HEK293 (cell line): ENCODE results near the gene GPR107.

Experiments used
- CTCF ChIA-PET: fragments of 350-600 bp; formaldehyde crosslinking; extraction: SDS; loops from one replicate; lab custom pipeline; 2021; ENCODE audit warnings: antibody characterized with exemption; lab: Yijun Ruan, JAX
- POLR2A ChIA-PET: fragments of 300-600 bp; formaldehyde crosslinking; extraction: SDS; loops from one replicate; lab custom pipeline; 2020; ENCODE audit warnings: antibody characterized with exemption, inconsistent platforms; lab: Yijun Ruan, JAX
- H3K27ac ChIP-seq: fragments of 200-500 bp; sonication (Bioruptor generic); 2 replicates; pipeline ENCODE4 v1.5.1; 2014; ENCODE audit warnings: low read depth, low read length, control low read depth, inconsistent platforms; ENCODE audit errors: extremely low read depth
- H3K36me3 ChIP-seq, 2 experiments: fragments of 200-500 bp in 1 of 2; sonication (Bioruptor generic) in 1 of 2; 1 replicate in 1 of 2; 2 replicates in 1 of 2; pipeline ENCODE4 v1.5.1; 2014 to 2017; ENCODE audit warnings: inconsistent platforms in 2 of 2, low read length in 2 of 2; ENCODE audit not compliant: control insufficient read depth in 2 of 2, insufficient read depth in 1 of 2
- H3K4me1 ChIP-seq: fragments of 200-500 bp; sonication (Bioruptor generic); 2 replicates; pipeline ENCODE4 v1.5.1; 2014; ENCODE audit warnings: mild to moderate bottlenecking, low read length, inconsistent platforms; ENCODE audit not compliant: control insufficient read depth, insufficient read depth
- H3K4me3 ChIP-seq: 2 replicates; pipeline ENCODE4 v1.5.1; 2011; ENCODE audit warnings: low read depth, mild to moderate bottlenecking, control low read depth, low read length, moderate library complexity
- H3K9me3 ChIP-seq: fragments of 200-500 bp; sonication (Bioruptor generic); 2 replicates; pipeline ENCODE4 v1.5.1; 2014; ENCODE audit warnings: low read depth, low read length, inconsistent platforms; ENCODE audit not compliant: control insufficient read depth, insufficient read depth
- CTCF ChIP-seq: fragments of 450-650 bp; formaldehyde crosslinking; IDR thresholded peaks from 2 replicates; pipeline ENCODE4 v1.5.1; 2016; ENCODE audit warnings: missing biosample characterization, missing genetic modification characterization
- HIC1 ChIP-seq: fragments of 450-650 bp; formaldehyde crosslinking; IDR thresholded peaks from 2 replicates; pipeline ENCODE4 v1.5.1; 2016; ENCODE audit warnings: missing biosample characterization, missing genetic modification characterization
- MZF1 ChIP-seq: fragments of 450-650 bp; formaldehyde crosslinking; IDR thresholded peaks from 2 replicates; pipeline ENCODE4 v1.5.1; 2017; ENCODE audit warnings: missing biosample characterization, missing genetic modification characterization, borderline replicate concordance
- PATZ1 ChIP-seq: fragments of 450-650 bp; formaldehyde crosslinking; IDR thresholded peaks from 2 replicates; pipeline ENCODE4 v1.5.1; 2016; ENCODE audit warnings: missing biosample characterization, missing genetic modification characterization
- TSHZ1 ChIP-seq: fragments of 450-650 bp; formaldehyde crosslinking; IDR thresholded peaks from 2 replicates; pipeline ENCODE4 v1.5.1; 2016; ENCODE audit warnings: missing biosample characterization, missing genetic modification characterization, borderline replicate concordance
- YY2 ChIP-seq: fragments of 450-650 bp; formaldehyde crosslinking; IDR thresholded peaks from 2 replicates; pipeline ENCODE4 v1.5.1; 2016; ENCODE audit warnings: missing biosample characterization, missing genetic modification characterization
- ZBTB6 ChIP-seq: fragments of 450-650 bp; formaldehyde crosslinking; IDR thresholded peaks from 2 replicates; pipeline ENCODE4 v1.5.1; 2017; ENCODE audit warnings: missing biosample characterization, missing genetic modification characterization
- ZNF112 ChIP-seq: fragments of 450-650 bp; formaldehyde crosslinking; IDR thresholded peaks from 2 replicates; pipeline ENCODE4 v1.5.0; 2017; ENCODE audit warnings: missing biosample characterization, missing genetic modification characterization
- ZNF121 ChIP-seq: fragments of 450-650 bp; formaldehyde crosslinking; IDR thresholded peaks from 2 replicates; pipeline ENCODE4 v1.5.1; 2016; ENCODE audit warnings: missing biosample characterization, missing genetic modification characterization
- ZNF18 ChIP-seq: fragments of 450-650 bp; formaldehyde crosslinking; IDR thresholded peaks from 2 replicates; pipeline ENCODE4 v1.5.1; 2016; ENCODE audit warnings: missing biosample characterization, missing genetic modification characterization
- ZNF223 ChIP-seq: fragments of 450-650 bp; formaldehyde crosslinking; IDR thresholded peaks from 2 replicates; pipeline ENCODE4 v1.5.1; 2016; ENCODE audit warnings: missing biosample characterization, missing genetic modification characterization
- ZNF416 ChIP-seq: fragments of 450-650 bp; formaldehyde crosslinking; IDR thresholded peaks from 2 replicates; pipeline ENCODE4 v1.5.1; 2016; ENCODE audit warnings: missing biosample characterization, missing genetic modification characterization
- ZNF449 ChIP-seq: fragments of 450-650 bp; formaldehyde crosslinking; IDR thresholded peaks from 2 replicates; pipeline ENCODE4 v1.5.1; 2017; ENCODE audit warnings: missing biosample characterization, mild to moderate bottlenecking, missing genetic modification characterization, moderate library complexity
- ZNF473 ChIP-seq: fragments of 450-650 bp; formaldehyde crosslinking; IDR thresholded peaks from 2 replicates; pipeline ENCODE4 v1.5.1; 2017; ENCODE audit warnings: missing biosample characterization, missing genetic modification characterization
- ZNF510 ChIP-seq: fragments of 450-650 bp; formaldehyde crosslinking; IDR thresholded peaks from 2 replicates; pipeline ENCODE4 v1.5.1; 2018; ENCODE audit warnings: mild to moderate bottlenecking, missing genetic modification characterization, missing biosample characterization; ENCODE audit not compliant: insufficient replicate concordance
- ZNF513 ChIP-seq: fragments of 450-650 bp; IDR thresholded peaks from 2 replicates; pipeline ENCODE4 v1.5.1; 2018; ENCODE audit warnings: missing biosample characterization, missing genetic modification characterization
- ZNF624 ChIP-seq: fragments of 450-650 bp; formaldehyde crosslinking; IDR thresholded peaks from 2 replicates; pipeline ENCODE4 v1.5.1; 2017; ENCODE audit warnings: missing biosample characterization, missing genetic modification characterization
- ZNF707 ChIP-seq: fragments of 450-650 bp; formaldehyde crosslinking; IDR thresholded peaks from 2 replicates; pipeline ENCODE4 v1.5.1; 2016; ENCODE audit warnings: missing biosample characterization, missing genetic modification characterization
- ZSCAN23 ChIP-seq: fragments of 450-650 bp; formaldehyde crosslinking; IDR thresholded peaks from 2 replicates; pipeline ENCODE4 v1.5.1; 2016; ENCODE audit warnings: missing biosample characterization, missing genetic modification characterization

The GPR107 gene

GRCh38 chr9:130018265-130018664 is 35.4 kb upstream of the GPR107 start:
- H3K4me3 ChIP-seq: no peak overlapping the region
- H3K4me1 ChIP-seq: no peaks in the 10 kb centered on the region
- POLR2A ChIA-PET: interaction anchor here (0.5 to 1.0 kb wide), 2 partner anchors 17 to 70 kb away, joined by 3 read pairs; no protein-coding TSS in a partner anchor
- CTCF ChIA-PET: interaction anchor here (0.6 kb wide), 2 partner anchors 14 to 81 kb away, joined by 3 read pairs; no protein-coding TSS in a partner anchor
- no peaks in the 10 kb centered on the region for H3K9me3 ChIP-seq
- H3K27ac ChIP-seq: no peak overlapping the region
- TF ChIP-seq ZNF513 (tag by site-specific recombination): no peak
- TF ChIP-seq PATZ1: no peak
- no peak for TF ChIP-seq MZF1 (tag by site-specific recombination)
- TF ChIP-seq ZNF473 (tag by site-specific recombination): no peak
- TF ChIP-seq ZBTB6: 0 out of 2 replicates have a peak, but pooled peaks have one; percentile 12
- no peaks in the 10 kb centered on the region for H3K36me3 ChIP-seq

- CTCF ChIA-PET: no interaction called here
- POLR2A ChIA-PET: no interaction called here
- no peak overlapping the region for H3K27ac ChIP-seq
- H3K4me1 ChIP-seq: no peaks in the 10 kb centered on the region
- H3K9me3 ChIP-seq: no peaks in the 10 kb centered on the region
- H3K4me3 ChIP-seq: no peak overlapping the region
- no peaks in the 10 kb centered on the region for H3K36me3 ChIP-seq
- TF ChIP-seq ZNF510 (no peak), ZSCAN23 (tag by site-specific recombination) (no peak), HIC1 (tag by site-specific recombination) (no peak), CTCF (tag by site-specific recombination) (no peak), ZNF449 (tag by site-specific recombination) (no peak), ZNF416 (tag by site-specific recombination) (no peak), ZNF18 (tag by site-specific recombination) (no peak), ZNF121 (tag by site-specific recombination) (no peak), ZNF223 (tag by site-specific recombination) (no peak), ZNF707 (tag by site-specific recombination) (no peak), ZNF624 (tag by site-specific recombination) (no peak), ZNF112 (tag by site-specific recombination) (no peak), YY2 (no peak), TSHZ1 (tag by site-specific recombination) (no peak)
Measured at GRCh38 chr9:130020618-130021017, 33.1 kb upstream of the GPR107 start.
